SJCRH30 (cell line): Measurements from ENCODE around the gene TMEM161A. TPM values are rescaled to one million over a fixed set of nuclear protein-coding genes. Genes with fewer than 3 reads are reported as not detected.
"Not testable (repeated sequence)": the region's sequence is repeated elsewhere in the genome, so short reads cannot be mapped to it uniquely, and the experiment has no call there.

Experiments
- DNase-seq, 2 experiments: peaks; one replicate each; pipeline ENCODE4 v3.0.0-alpha.2; 2015 to 2020
- H3K27ac ChIP-seq: fragments of 250-450 bp; sonication (Bioruptor Pico); 2 replicates; pipeline ENCODE4 v1.5.1; 2020; ENCODE audit warnings: mild to moderate bottlenecking, moderate library complexity
- H3K27me3 ChIP-seq: fragments of 250-450 bp; sonication (Bioruptor Pico); 2 replicates; pipeline ENCODE4 v1.5.1; 2020; ENCODE audit warnings: mild to moderate bottlenecking, moderate library complexity
- H3K36me3 ChIP-seq: fragments of 250-450 bp; sonication (Bioruptor Pico); 2 replicates; pipeline ENCODE4 v1.5.1; 2020; ENCODE audit warnings: mild to moderate bottlenecking, moderate library complexity
- H3K4me1 ChIP-seq: fragments of 250-450 bp; sonication (Bioruptor Pico); 2 replicates; pipeline ENCODE4 v1.5.1; 2020; ENCODE audit warnings: mild to moderate bottlenecking, moderate library complexity
- H3K4me3 ChIP-seq: fragments of 250-450 bp; sonication (Bioruptor Pico); 2 replicates; pipeline ENCODE4 v1.5.1; 2020; ENCODE audit warnings: mild to moderate bottlenecking, moderate library complexity
- H3K9me3 ChIP-seq: fragments of 250-450 bp; sonication (Bioruptor Pico); replicated peaks from 2 replicates; pipeline ENCODE4 v1.5.1; 2020; ENCODE audit warnings: mild to moderate bottlenecking, moderate library complexity
- total RNA-seq: library from RNA; depleted of rRNA; stranded (reverse); fragments of >200 nt; shearing (Covaris generic); gene quantifications from 2 replicates; pipeline ENCODE4 v1.2.3, GENCODE V29; 2014; rRNA removed

Gene TMEM161A
- total RNA-seq: 23.3 and 23.4 TPM in 2 replicates

GRCh38 chr19:19138109-19138981 is at the start of gene TMEM161A:
Gene TMEM161A (minus strand): TSS chr19:19138478. CDS start chr19:19138428, 50 bp downstream.
- peak; percentile 98 to 99 for DNase-seq
- peak within 1 kb of the TSS; percentile 67 for H3K4me3 ChIP-seq
- H3K36me3 ChIP-seq: no peaks in the 10 kb centered on the region
- no peaks in the 10 kb centered on the region for H3K9me3 ChIP-seq
- no peaks in the 10 kb centered on the region for H3K27me3 ChIP-seq
- H3K27ac ChIP-seq: peak within 1 kb of the TSS; percentile 36
- H3K4me1 ChIP-seq: no peaks in the 10 kb centered on the region

- H3K27me3 ChIP-seq: no peaks in the 10 kb centered on the region
- H3K36me3 ChIP-seq: no peaks in the 10 kb centered on the region
- H3K9me3 ChIP-seq: no peaks in the 10 kb centered on the region
- H3K4me1 ChIP-seq: no peaks in the 10 kb centered on the region
- no peak for DNase-seq
- no peak overlapping the region for H3K27ac ChIP-seq
- H3K4me3 ChIP-seq: no peak overlapping the region
These were observed 48.5 kb upstream of the TMEM161A start for GRCh38 chr19:19186742-19187141.

- H3K27ac ChIP-seq: no peak overlapping the region
- no peaks in the 10 kb centered on the region for H3K9me3 ChIP-seq
- DNase-seq: peak; percentile 67 to 75
- no peaks in the 10 kb centered on the region for H3K36me3 ChIP-seq
- H3K27me3 ChIP-seq: no peaks in the 10 kb centered on the region
- no peaks in the 10 kb centered on the region for H3K4me1 ChIP-seq
- no peak overlapping the region for H3K4me3 ChIP-seq
These were observed 47.8 kb upstream of the TMEM161A start for GRCh38 chr19:19185853-19186740.

GRCh38 chr19:19181488-19181998 is 43.3 kb upstream of the TMEM161A start:
- no peak for DNase-seq
- Histone ChIP-seq H3K4me3 (no peak overlapping the region), H3K27ac (no peak overlapping the region), H3K9me3 (no peaks in the 10 kb centered on the region), H3K4me1 (no peaks in the 10 kb centered on the region), H3K36me3 (no peaks in the 10 kb centered on the region), H3K27me3 (no peaks in the 10 kb centered on the region)

GRCh38 chr19:19179548-19180441 is 41.5 kb upstream of the TMEM161A start:
- H3K27me3 ChIP-seq: no peaks in the 10 kb centered on the region
- DNase-seq: peak; percentile 28 to 34
- H3K27ac ChIP-seq: no peak overlapping the region
- no peaks in the 10 kb centered on the region for H3K9me3 ChIP-seq
- no peaks in the 10 kb centered on the region for H3K36me3 ChIP-seq
- H3K4me1 ChIP-seq: peaks cover 1% of the 10 kb centered on the region; the same call in 1 of the 2 replicates
- H3K4me3 ChIP-seq: no peak overlapping the region

GRCh38 chr19:19176950-19177349 is 38.7 kb upstream of the TMEM161A start:
- no peaks in the 10 kb centered on the region for H3K27me3 ChIP-seq
- H3K4me3 ChIP-seq: no peak overlapping the region
- H3K9me3 ChIP-seq: no peaks in the 10 kb centered on the region
- H3K4me1 ChIP-seq: peaks cover 5% of the 10 kb centered on the region
- no peaks in the 10 kb centered on the region for H3K36me3 ChIP-seq
- DNase-seq: peak in 1 of 2 experiments; percentile 27
- H3K27ac ChIP-seq: no peak overlapping the region

GRCh38 chr19:19173243-19173642 is 35.0 kb upstream of the TMEM161A start:
- DNase-seq, H3K4me1 ChIP-seq, H3K9me3 ChIP-seq, H3K27ac ChIP-seq, H3K4me3 ChIP-seq, H3K36me3 ChIP-seq, H3K27me3 ChIP-seq: not testable (repeated sequence)

GRCh38 chr19:19171821-19172532 is 33.7 kb upstream of the TMEM161A start:
- Histone ChIP-seq H3K4me3 (no peak overlapping the region), H3K4me1 (peaks cover 5% of the 10 kb centered on the region), H3K27me3 (no peaks in the 10 kb centered on the region), H3K36me3 (no peaks in the 10 kb centered on the region), H3K9me3 (no peaks in the 10 kb centered on the region), H3K27ac (no peak overlapping the region)
- DNase-seq: peak; percentile 50 to 75

- H3K27me3 ChIP-seq: no peaks in the 10 kb centered on the region
- no peaks in the 10 kb centered on the region for H3K36me3 ChIP-seq
- H3K4me1 ChIP-seq: peaks cover 5% of the 10 kb centered on the region
- no peak overlapping the region for H3K4me3 ChIP-seq
- H3K27ac ChIP-seq: no peak overlapping the region
- no peaks in the 10 kb centered on the region for H3K9me3 ChIP-seq
- peak in 1 of 2 experiments; percentile 41 for DNase-seq
These were observed 32.8 kb upstream of the TMEM161A start for GRCh38 chr19:19170873-19171672.

GRCh38 chr19:19170053-19170872 is 32.0 kb upstream of the TMEM161A start, which contains the start of gene MEF2B:
Gene MEF2B (minus strand): TSS chr19:19170263. CDS start chr19:19150735, 19,528 bp downstream.
- no peaks in the 10 kb centered on the region for H3K27me3 ChIP-seq
- H3K27ac ChIP-seq: no peak within 1 kb of the TSS
- no peaks in the 10 kb centered on the region for H3K9me3 ChIP-seq
- DNase-seq: peak; percentile 61 to 62
- peaks cover 5% of the 10 kb centered on the region for H3K4me1 ChIP-seq
- no peaks in the 10 kb centered on the region for H3K36me3 ChIP-seq
- no peak within 1 kb of the TSS for H3K4me3 ChIP-seq

GRCh38 chr19:19169236-19170052 is 31.2 kb upstream of the TMEM161A start:
- no peaks in the 10 kb centered on the region for H3K27me3 ChIP-seq
- H3K9me3 ChIP-seq: no peaks in the 10 kb centered on the region
- H3K36me3 ChIP-seq: no peaks in the 10 kb centered on the region
- H3K27ac ChIP-seq: no peak overlapping the region
- H3K4me3 ChIP-seq: no peak overlapping the region
- DNase-seq: no peak
- H3K4me1 ChIP-seq: peaks cover 2% of the 10 kb centered on the region
